ENCODE results near the gene EXOC6B.

GRCh38 chr2:72330652-72331051 lies 495.2 kb downstream of the EXOC6B start:
- TF ChIP-seq POLR2A (IDR thresholded peaks at IDR 0.05; ENCODE audit: low read depth, low read length) (no peak), POLR2AphosphoS5 (IDR thresholded peaks at IDR 0.05; ENCODE audit: low read depth, low read length) (no peak), TAF1 (IDR thresholded peaks at IDR 0.05; ENCODE audit: low read depth, low read length) (no peak), SPI1 (IDR thresholded peaks at IDR 0.05; ENCODE audit: low read depth, low read length) (no peak), POU2F2 (IDR thresholded peaks at IDR 0.05; ENCODE audit: low read depth, low read length) (no peak), PAX5 (IDR thresholded peaks at IDR 0.05; ENCODE audit: insufficient read depth, low read length, severe bottlenecking) (no peak)

Measured in GM12891 (cell line).